HG03025 (cell line): Measurements from ENCODE around the gene PLEKHA5.
"Not testable (repeated sequence)": the region's sequence is repeated elsewhere in the genome, so short reads cannot be mapped to it uniquely, and the experiment has no call there.

Experiments used
- ATAC-seq: cut with Tn5 transposase; IDR thresholded peaks from one replicate; pipeline ENCODE4 v1.9.1; 2021; ENCODE audit warnings: mild to moderate bottlenecking, moderate library complexity; ENCODE audit not compliant: unreplicated experiment, low FRiP score

The PLEKHA5 gene

DNA sequence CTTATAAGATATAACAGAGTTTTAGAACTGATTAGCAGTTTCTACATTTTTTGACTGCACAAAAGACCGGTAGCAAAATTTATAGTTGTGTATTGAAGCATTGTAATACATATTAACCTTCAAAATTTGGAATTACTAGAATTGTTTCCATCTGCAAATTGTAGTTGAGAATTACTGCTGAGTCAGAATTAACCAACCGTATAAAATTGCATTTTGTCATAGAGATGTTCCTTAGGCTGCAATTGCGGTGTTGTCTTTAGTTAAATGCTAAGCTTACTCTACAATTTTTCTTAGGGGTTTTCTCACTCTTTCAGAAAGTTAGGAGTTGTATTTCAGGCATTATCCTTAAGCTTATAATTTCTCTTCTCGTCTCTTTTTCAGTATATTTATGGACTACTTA is 132.2 kb downstream of the PLEKHA5 start:
- no peak for ATAC-seq

DNA sequence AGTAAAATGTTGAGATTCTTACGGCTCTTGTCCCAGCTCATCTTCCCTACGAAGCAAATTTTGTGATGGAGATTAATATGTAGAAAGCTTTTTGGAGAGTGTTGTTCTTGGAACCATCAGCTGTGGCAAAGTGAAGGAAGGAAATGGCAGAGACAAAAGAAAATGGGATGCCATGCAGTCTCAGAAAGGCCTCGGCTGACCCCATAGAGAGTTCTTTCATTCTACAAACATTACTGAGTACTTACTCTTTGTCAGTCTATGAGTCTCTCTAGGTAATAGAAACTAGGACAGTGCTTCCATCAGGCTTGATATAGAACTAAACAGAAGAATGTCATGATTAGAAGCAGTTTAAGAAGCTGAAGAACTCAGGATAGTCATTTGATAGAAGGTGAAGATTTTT is 134.1 kb downstream of the PLEKHA5 start:
- no peak for ATAC-seq

- no peak for ATAC-seq
These were observed 144.2 kb downstream of the PLEKHA5 start for GRCh38 chr12:19273482-19274330.

- no peak for ATAC-seq
These were observed 147.2 kb downstream of the PLEKHA5 start for GRCh38 chr12:19276767-19277166.

DNA sequence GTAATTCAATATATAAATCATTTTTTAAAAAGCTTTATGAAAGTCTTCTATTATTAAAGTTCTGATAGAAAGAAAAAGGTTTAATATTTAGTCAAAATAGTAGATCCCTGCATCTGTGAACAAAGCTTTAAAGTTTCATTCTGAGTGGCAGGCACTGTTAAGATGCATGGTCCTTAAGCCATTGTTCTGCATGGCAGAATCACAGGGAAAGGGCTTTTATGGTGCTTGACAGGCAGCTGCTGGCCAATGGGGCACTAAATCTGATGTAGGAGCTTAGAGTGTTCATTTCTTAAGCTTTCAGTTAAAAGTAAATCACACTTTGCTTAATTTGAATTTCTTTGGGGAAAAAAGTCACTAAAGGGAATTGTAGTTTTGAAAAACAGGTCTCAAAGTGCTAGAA is 148.2 kb downstream of the PLEKHA5 start:
- no peak for ATAC-seq

- no peak for ATAC-seq
These were observed 148.9 kb downstream of the PLEKHA5 start for GRCh38 chr12:19278407-19278806.

DNA sequence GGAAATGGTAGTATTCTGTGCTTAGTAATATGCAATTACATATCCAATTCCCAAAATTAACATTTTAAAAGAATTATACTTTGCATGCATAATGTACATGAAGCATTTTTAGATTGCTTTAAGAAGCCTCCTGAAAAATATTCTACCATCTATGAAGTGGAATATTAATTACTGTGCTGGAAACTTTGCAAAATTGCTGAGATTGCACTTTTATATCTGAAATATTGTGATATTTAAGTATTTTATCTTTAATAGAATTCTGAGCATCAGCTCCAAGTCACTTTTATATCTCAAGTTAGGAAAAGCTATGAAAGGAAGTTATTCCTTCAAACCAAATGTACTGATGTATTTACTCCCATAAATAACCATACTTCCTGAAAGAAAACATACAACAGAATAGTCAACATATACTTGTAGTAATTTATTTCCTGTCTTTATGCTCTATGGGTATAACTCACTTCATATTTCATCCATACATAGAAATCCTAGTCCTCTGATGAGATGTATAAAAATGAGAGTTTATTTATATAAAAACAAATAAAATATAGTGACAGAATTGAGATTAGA is 152.7 kb downstream of the PLEKHA5 start:
- no peak for ATAC-seq

GRCh38 chr12:19284658-19285057 is 155.1 kb downstream of the PLEKHA5 start:
- ATAC-seq: no peak

DNA sequence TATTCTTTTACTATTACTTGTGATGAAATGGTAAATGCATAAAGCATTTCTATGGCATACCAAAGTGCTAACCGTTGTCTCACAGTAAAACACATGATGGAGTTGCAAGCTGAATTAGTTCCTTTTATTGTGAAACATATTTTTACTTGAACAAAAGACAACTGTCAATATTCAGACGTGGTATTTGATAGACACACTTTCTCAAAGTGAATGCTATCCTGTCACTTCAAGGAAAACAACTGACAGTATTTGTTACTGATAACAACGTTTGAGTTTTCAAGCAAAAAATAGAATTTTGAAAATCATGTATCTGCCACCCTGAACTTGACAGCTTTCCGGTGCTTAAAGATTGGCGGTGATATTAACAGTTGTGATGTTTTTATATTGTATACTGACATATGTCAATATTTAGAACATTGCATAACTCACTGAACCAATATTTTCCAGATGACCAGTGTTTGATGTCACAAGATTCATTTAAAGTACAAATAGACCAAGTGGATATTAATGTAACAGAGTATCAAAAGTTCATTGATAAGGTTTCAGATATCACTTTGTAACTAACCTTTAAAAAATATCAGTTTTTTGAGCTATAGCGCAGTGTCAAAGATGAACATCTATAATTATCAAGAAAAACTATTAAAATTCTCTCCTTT is 156.4 kb downstream of the PLEKHA5 start:
- ATAC-seq: no peak

DNA sequence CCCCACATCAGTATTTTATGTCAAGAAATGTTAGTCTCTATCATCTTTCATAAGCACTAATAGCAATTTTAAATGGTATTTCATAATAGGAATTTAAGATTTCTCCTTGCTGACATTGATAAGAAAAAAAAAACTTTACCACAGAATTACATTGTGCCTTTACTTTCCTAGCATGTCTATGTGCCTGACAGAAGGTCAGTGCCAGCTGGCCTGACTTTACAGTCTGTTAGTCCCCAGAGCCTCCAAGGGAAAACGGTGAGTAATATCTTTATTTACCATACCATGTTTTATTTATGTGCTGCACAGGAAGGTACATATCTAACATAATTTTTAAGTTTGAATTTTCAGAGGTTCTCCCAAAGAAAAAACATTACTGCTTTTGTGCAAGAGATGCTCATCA is 157.8 kb downstream of the PLEKHA5 start:
- no peak for ATAC-seq

- ATAC-seq: no peak
These were observed 158.6 kb downstream of the PLEKHA5 start for GRCh38 chr12:19288161-19288560.

DNA sequence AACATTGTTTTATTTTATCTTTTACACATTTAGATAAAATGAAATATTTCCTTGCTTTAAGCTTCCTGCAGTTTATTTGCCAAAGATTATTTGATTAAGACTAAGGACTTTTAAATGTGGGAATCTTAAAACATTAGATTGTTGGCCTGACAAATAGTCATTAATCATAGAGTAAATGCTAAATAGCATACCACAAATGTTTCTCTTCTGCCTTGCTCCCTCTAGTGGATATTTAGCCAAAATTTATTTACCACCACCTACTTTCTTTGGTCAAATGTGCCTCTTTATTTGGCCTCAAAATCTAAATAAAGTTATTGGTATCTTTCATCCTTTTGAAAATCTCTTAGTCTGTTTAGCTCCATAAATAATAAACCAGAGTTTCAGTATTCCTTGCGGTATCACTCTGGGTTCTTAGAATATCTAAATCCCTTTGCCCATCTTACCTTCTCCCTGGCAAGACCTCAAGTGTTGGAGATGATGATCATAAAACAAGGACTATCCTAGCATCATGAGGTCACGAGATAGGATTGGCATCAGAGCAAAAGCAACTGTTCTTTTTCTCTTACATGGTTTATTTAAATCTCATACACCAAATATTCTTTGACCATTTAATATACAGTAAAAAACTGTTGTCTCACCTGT is 159.2 kb downstream of the PLEKHA5 start:
- no peak for ATAC-seq

GRCh38 chr12:19298836-19299605 is 169.5 kb downstream of the PLEKHA5 start:
- no peak for ATAC-seq

DNA sequence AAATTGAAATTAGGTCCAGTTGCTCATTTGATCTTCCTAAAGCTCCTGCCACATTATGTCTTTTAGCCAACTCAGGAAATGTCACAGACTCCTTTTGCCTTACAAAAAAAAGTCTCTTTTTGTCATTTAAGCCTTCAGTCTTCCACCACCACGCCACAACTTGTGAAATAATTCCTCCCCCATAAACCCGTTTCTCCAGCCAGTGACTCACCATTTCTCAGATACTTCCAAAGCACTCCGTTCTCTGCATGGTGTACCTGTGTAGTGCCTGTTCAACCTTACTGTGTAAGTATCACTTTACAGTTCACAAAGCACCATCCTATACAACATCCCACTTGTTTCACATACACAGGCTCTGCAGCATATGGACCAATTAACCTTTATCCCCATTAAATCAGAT is 170.2 kb downstream of the PLEKHA5 start:
- no peak for ATAC-seq

GRCh38 chr12:19301223-19301622 is 171.7 kb downstream of the PLEKHA5 start:
- no peak for ATAC-seq

GRCh38 chr12:19301688-19302087 is 172.2 kb downstream of the PLEKHA5 start:
- ATAC-seq: no peak

GRCh38 chr12:19302100-19302640 is 172.6 kb downstream of the PLEKHA5 start:
- no peak for ATAC-seq

DNA sequence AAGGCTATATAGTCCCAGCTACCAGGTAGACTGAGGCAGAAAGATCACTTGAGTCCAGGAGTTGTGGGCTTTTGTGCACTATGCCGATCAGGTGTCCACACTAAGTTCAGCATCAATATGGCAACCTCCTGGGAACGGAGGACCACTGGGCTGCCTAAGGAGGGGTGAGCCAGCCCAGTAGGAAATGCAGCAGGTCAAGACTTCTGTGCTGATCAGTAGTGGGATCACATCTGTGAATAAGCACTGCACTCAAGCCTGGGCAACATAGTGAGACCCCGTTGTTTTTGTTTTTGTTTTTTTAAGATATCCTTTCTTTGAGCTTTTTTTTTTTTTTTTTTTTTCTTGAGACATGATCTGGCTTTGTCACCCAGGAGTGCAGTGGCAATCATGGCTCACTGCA is 174.0 kb downstream of the PLEKHA5 start:
- no peak for ATAC-seq

GRCh38 chr12:19304149-19304750 is 174.7 kb downstream of the PLEKHA5 start:
- ATAC-seq: no peak

DNA sequence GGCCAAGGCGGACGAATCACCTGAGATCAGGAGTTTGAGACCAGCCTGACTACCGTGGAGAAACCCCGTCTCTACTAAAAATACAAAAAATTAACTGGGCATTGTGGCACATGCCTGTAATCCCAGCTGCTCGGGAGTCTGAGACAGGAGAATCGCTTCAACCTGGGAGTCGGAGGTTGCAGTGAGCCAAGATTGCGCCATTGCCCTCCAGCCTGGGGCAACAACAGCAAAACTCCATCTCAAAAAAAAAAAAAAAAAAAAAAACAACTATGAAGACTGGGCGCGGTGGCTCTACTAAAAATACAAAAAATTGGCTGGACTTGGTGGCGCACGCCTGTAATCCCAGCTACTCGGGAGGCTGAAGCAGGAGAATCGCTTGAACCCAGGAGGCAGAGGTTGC is 176.1 kb downstream of the PLEKHA5 start:
- ATAC-seq: not testable (repeated sequence)
